Measurements from ENCODE around the gene OPCML.

The OPCML gene

GRCh38 chr11:132742929-132743328 lies 789.4 kb downstream of the OPCML start:
- no peak for TF ChIP-seq CTCF (IDR thresholded peaks at IDR 0.05; ENCODE audit: extremely low read depth, missing control alignments)
- no peak for DNase-seq (ENCODE audit: low spot score)

- TF ChIP-seq CTCF (IDR thresholded peaks at IDR 0.05; ENCODE audit: extremely low read depth, missing control alignments) = no peak
- no peak for DNase-seq (ENCODE audit: low spot score)
Measured at GRCh38 chr11:132734217-132734616, 798.1 kb downstream of the OPCML start.

GRCh38 chr11:132728026-132728425 lies 804.3 kb downstream of the OPCML start:
- no peak for TF ChIP-seq CTCF (IDR thresholded peaks at IDR 0.05; ENCODE audit: extremely low read depth, missing control alignments)
- DNase-seq (ENCODE audit: low spot score) = no peak

GRCh38 chr11:132721526-132721925 lies 810.8 kb downstream of the OPCML start:
- no peak for DNase-seq (ENCODE audit: low spot score)
- no peak for TF ChIP-seq CTCF (IDR thresholded peaks at IDR 0.05; ENCODE audit: extremely low read depth, missing control alignments)

- no peak for TF ChIP-seq CTCF (IDR thresholded peaks at IDR 0.05; ENCODE audit: extremely low read depth, missing control alignments)
- DNase-seq (ENCODE audit: low spot score) = no peak
Measured at GRCh38 chr11:132719684-132720083, 812.6 kb downstream of the OPCML start.

GRCh38 chr11:132718711-132719671 lies 813.3 kb downstream of the OPCML start:
- no peak for TF ChIP-seq CTCF (IDR thresholded peaks at IDR 0.05; ENCODE audit: extremely low read depth, missing control alignments)

GRCh38 chr11:132717824-132718223 lies 814.5 kb downstream of the OPCML start:
- no peak for DNase-seq (ENCODE audit: low spot score)
- TF ChIP-seq CTCF (IDR thresholded peaks at IDR 0.05; ENCODE audit: extremely low read depth, missing control alignments) = no peak

More at GRCh38 chr11:132718711-132719671, 813.3 kb downstream of the OPCML start:
- no peak for DNase-seq (ENCODE audit: low spot score)
